ENCODE data around the gene TREH. TPM values are rescaled to one million over a fixed set of nuclear protein-coding genes. Genes with fewer than 3 reads are reported as not detected.

Gene TREH
- total RNA-seq, 1 experiment from 2014 or later: 0.05 TPM

DNA sequence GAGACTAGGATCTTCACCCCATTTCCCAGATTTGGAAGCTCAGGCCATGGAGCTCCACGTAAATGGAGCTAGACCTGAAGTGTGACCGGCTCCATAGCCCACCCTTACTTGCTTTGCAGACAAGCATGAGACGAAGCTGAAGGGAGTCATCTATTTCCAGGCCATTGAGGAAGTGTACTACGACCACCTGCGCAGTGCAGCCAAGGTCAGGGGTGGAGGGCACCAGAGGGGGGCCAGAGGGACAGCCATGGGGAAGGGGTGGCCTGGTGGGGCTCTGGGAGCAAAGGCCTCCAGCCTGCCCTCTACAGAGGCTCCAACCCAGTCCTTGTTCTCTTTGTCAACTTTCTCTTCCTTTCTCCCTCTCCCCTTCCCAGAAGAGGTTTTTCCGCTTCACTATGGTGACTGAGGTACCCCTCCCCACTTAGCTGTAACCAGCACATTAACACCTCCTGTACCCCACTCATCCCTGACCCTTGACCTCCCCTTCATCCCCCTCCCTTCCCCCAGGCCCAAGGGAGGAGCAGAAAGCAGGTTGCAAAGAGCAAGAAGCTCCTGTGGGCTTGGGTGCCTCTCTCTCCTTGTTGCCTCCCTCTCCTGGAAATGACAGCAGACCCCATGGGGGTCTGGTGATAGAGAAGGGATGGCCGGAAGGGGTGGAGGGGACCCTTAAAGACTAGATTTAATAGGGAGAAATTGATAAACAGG is 23.8 kb downstream of the TREH start:
- TF ChIP-seq TCF7L2 (IDR thresholded peaks at IDR 0.05; ENCODE audit: low read depth, low read length) (no peak), POLR2AphosphoS5 (IDR thresholded peaks at IDR 0.05; ENCODE audit: low read depth, low read length) (no peak), CTCF (IDR thresholded peaks at IDR 0.05) (no peak), SIN3A (IDR thresholded peaks at IDR 0.05; ENCODE audit: borderline replicate concordance, insufficient read depth, low read depth, low read length) (no peak), REST (IDR thresholded peaks at IDR 0.05; ENCODE audit: insufficient read depth in 1 of 2, low read depth in 2 of 2, low read length in 1 of 2) (no peak)
- ChIA-PET CTCF (no interaction called here), POLR2A (interaction anchor here (0.5 kb wide), 1 partner anchor 9 kb away, joined by 6 read pairs; no protein-coding TSS in a partner anchor)
- no TSS peak for BruUV-seq (replicated peaks)
- in situ Hi-C loops (cut with HindIII; ENCODE audit: low pct_unique_long_range_greater_than_20kb, low sequenced_read_pairs): no loop called here
- Histone ChIP-seq H3K27me3 (ENCODE audit: control insufficient read depth, insufficient read depth, low read length) (no peaks in the 10 kb centered on the region), H3K27ac (ENCODE audit: low read length) (no peak overlapping the region), H3K36me3 (ENCODE audit: control insufficient read depth, insufficient read depth, low read length) (peaks cover 7% of the 10 kb centered on the region; the same call in 1 of the 2 replicates), H3K4me1 (ENCODE audit: control insufficient read depth, insufficient read depth, low read length) (peaks cover 12% of the 10 kb centered on the region), H3K4me3 (ENCODE audit: low read depth in 2 of 2, low read length in 2 of 2) (no peak overlapping the region), H3K9me3 (ENCODE audit: control insufficient read depth, insufficient read depth, low read depth, low read length) (no peaks in the 10 kb centered on the region)
- DNase-seq (ENCODE audit: low read depth, low spot score) (no peak), ATAC-seq (no peak)
- intact Hi-C loops (cut with micrococcal nuclease; ENCODE audit: unreplicated experiment): no loop called here

- H3K27me3 ChIP-seq (ENCODE audit: control insufficient read depth, insufficient read depth, low read length): no peaks in the 10 kb centered on the region
- in situ Hi-C loops (cut with HindIII; ENCODE audit: low pct_unique_long_range_greater_than_20kb, low sequenced_read_pairs): no loop called here
- H3K27ac ChIP-seq (ENCODE audit: low read length): no peak overlapping the region
- peaks cover 7% of the 10 kb centered on the region; the same call in 1 of the 2 replicates for H3K36me3 ChIP-seq (ENCODE audit: control insufficient read depth, insufficient read depth, low read length)
- BruUV-seq (replicated peaks): no TSS peak
- no peaks in the 10 kb centered on the region for H3K9me3 ChIP-seq (ENCODE audit: control insufficient read depth, insufficient read depth, low read depth, low read length)
- no peak overlapping the region for H3K4me3 ChIP-seq (ENCODE audit: low read depth in 2 of 2, low read length in 2 of 2)
- H3K4me1 ChIP-seq (ENCODE audit: control insufficient read depth, insufficient read depth, low read length): peaks cover 3% of the 10 kb centered on the region; the same call in 1 of the 2 replicates
- CTCF ChIA-PET: no interaction called here
- POLR2A ChIA-PET: no interaction called here
- intact Hi-C loops (cut with micrococcal nuclease; ENCODE audit: unreplicated experiment): no loop called here
- DNase-seq (ENCODE audit: low read depth, low spot score): no peak
- no peak for ATAC-seq
- no peak for TF ChIP-seq CTCF (IDR thresholded peaks at IDR 0.05)
- TF ChIP-seq SIN3A (IDR thresholded peaks at IDR 0.05; ENCODE audit: borderline replicate concordance, insufficient read depth, low read depth, low read length): no peak
- TF ChIP-seq TCF7L2 (IDR thresholded peaks at IDR 0.05; ENCODE audit: low read depth, low read length): no peak
- TF ChIP-seq REST (IDR thresholded peaks at IDR 0.05; ENCODE audit: insufficient read depth in 1 of 2, low read depth in 2 of 2, low read length in 1 of 2): no peak
- no peak for TF ChIP-seq POLR2AphosphoS5 (IDR thresholded peaks at IDR 0.05; ENCODE audit: low read depth, low read length)
Observed at GRCh38 chr11:118653684-118654390, 25.6 kb downstream of the TREH start.
